ENCODE data around the gene PTGER1. TPM values are rescaled to one million over a fixed set of nuclear protein-coding genes. Genes with fewer than 3 reads are reported as not detected.

Gene PTGER1
- total and polyA plus RNA-seq, 2 of the 13 experiments (the other 11 are each of a cell fraction or from before 2014, with no cell fraction given): 0.13 TPM; not detected in 1

- TF ChIP-seq BCL3 (CRISPR knock-in tag; IDR thresholded peaks at IDR 0.05) (no peak), SOX6 (IDR thresholded peaks at IDR 0.05) (no peak), SOX6 (CRISPR knock-in tag; IDR thresholded peaks at IDR 0.05) (peak; percentile 47), BRD4 (CRISPR knock-in tag; IDR thresholded peaks at IDR 0.05) (peak; percentile 69; the same call in 1 of the 2 replicates), ZNF749 (CRISPR knock-in tag; IDR thresholded peaks at IDR 0.05; ENCODE audit: borderline replicate concordance) (no peak), HMGA1 (CRISPR knock-in tag; conservative IDR thresholded peaks at IDR 0.05) (no peak), SOX13 (IDR thresholded peaks at IDR 0.05) (no peak), SOX13 (CRISPR knock-in tag; conservative IDR thresholded peaks at IDR 0.05 in 1 of 2, IDR thresholded peaks at IDR 0.05 in 1 of 2) (peak in 1 of 2 experiments; percentile 57; a peak in 2 of 4 replicates), RBM39 (IDR thresholded peaks at IDR 0.05; ENCODE audit: low read depth, low read length, poor library complexity, severe bottlenecking) (peak; percentile 34), DDIT3 (CRISPR knock-in tag; IDR thresholded peaks at IDR 0.05) (no peak), KLF9 (CRISPR knock-in tag; IDR thresholded peaks at IDR 0.05; ENCODE audit: low read depth) (no peak), ISX (CRISPR knock-in tag; conservative IDR thresholded peaks at IDR 0.05) (no peak), KDM4B (CRISPR knock-in tag; IDR thresholded peaks at IDR 0.05) (0 out of 2 replicates have a peak, but pooled peaks have one; percentile 59), CREM (IDR thresholded peaks at IDR 0.05) (peak; percentile 26; the same call in 1 of the 2 replicates), CREM (CRISPR knock-in tag; IDR thresholded peaks at IDR 0.05) (no peak), ZBTB40 (IDR thresholded peaks at IDR 0.05) (no peak), ZBTB40 (CRISPR knock-in tag; IDR thresholded peaks at IDR 0.05) (no peak), GZF1 (CRISPR knock-in tag; IDR thresholded peaks at IDR 0.05) (no peak), KDM5B (CRISPR knock-in tag; IDR thresholded peaks at IDR 0.05; ENCODE audit: borderline replicate concordance) (peak; percentile 35; the same call in 1 of the 2 replicates), FOXO1 (CRISPR knock-in tag; IDR thresholded peaks at IDR 0.05) (no peak), TBX2 (CRISPR knock-in tag; IDR thresholded peaks at IDR 0.05; ENCODE audit: borderline replicate concordance) (peak; percentile 42; the same call in 1 of the 2 replicates)
These were observed 22.2 kb upstream of the PTGER1 start (continued) for GRCh38 chr19:14497228-14497921.
